GM12874 (cell line): ENCODE results near the gene TSC2.

Experiments used
- CTCF ChIP-seq: IDR thresholded peaks from 2 replicates; pipeline ENCODE4 v1.5.1; 2011; ENCODE audit warnings: low read depth, mild to moderate bottlenecking, control low read depth, low read length, moderate library complexity; ENCODE audit not compliant: insufficient read depth

TSC2 gene

DNA sequence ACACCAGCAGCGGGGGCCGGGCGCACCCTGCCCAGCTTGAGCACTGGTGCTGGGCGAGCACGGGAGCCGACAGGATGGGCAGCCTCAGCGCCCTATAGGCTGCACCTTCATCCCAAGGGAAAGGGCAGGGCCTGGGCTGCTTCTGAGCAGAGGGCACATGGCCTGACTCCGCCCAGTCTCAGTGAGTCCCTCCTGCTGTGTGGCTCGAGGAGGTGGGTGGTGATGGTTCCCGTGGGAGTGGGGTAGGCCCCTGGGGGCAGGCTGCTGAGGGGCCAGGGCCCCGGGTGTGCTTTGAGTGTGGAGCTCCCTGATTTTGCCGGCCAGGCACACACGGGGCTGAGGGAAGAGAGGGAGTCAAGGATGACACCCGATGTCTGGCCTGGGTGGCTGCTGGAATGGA, 37.9 kb downstream of the TSC2 start:
- TF ChIP-seq CTCF: no peak

DNA sequence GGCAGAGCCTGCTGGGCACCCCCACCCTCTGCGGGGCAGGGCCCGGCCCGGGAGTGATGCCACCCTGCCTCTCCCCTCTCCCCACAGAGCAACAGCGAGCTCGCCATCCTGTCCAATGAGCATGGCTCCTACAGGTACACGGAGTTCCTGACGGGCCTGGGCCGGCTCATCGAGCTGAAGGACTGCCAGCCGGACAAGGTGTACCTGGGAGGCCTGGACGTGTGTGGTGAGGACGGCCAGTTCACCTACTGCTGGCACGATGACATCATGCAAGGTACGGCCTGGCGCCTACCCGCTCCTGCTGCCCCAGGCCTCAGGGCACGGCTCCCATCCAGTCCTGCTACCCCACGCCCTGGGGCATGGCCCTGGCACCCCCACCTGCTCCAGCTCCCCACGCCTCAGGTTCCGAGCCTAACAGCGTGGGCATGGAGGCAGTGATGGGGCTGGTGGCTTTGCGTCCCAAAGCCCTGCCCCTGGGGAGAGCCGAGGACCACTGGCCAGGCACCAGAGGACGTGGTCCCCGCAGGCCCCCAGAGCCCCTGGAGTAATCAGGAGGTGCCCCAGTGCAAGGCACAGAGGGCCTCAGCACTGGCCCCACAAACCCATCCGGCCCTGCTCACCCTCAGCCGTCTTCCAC, 38.4 kb downstream of the TSC2 start:
- no peak for TF ChIP-seq CTCF

DNA sequence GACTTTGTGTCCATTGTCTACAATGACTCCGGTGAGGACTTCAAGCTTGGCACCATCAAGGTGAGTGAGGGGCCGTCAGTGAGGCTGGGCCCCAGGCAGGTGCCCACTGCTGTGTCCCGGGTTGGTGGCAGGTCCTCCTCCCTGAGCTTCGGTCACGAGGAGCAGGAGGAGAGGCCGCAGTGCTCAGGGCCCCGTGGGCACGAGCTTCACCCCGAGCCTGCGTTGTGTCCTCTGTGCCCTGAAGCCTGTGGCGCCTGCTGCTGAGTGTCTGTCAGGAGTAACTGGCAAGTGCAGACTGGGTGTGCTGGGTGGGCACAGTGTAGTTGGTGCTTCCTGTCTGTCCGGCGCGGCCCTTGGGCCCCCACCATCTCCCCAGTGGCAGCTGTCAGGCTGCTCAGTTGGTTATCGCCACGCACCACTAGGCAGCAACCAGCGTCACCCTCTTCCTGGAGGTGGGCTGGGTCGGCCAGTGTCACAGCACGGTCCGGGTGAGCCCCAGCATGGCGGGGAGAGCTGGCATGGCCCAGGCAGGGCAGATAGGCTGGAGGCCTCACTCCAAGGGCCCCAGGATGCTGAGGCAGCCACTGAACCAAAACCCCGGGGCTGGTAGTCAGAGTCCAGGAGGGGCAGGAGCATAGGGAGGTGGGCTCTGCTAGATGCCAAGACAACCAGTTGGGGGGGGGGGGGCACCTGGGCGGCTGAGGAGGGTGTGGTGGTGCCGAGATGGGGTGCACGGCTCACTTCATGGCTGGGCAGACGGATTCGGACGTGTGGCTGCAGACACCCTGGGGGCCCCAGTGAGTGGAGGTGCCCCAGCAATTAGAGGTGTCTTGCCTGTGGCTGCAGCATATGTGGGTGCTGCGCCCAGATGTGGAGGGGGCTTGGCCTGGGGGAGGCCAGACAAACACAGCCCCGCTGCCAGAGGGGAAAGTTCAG, 39.3 kb downstream of the TSC2 start:
- TF ChIP-seq CTCF: no peak

- TF ChIP-seq CTCF: no peak
Measured at GRCh38 chr16:2087748-2088631, 40.2 kb downstream of the TSC2 start.

DNA sequence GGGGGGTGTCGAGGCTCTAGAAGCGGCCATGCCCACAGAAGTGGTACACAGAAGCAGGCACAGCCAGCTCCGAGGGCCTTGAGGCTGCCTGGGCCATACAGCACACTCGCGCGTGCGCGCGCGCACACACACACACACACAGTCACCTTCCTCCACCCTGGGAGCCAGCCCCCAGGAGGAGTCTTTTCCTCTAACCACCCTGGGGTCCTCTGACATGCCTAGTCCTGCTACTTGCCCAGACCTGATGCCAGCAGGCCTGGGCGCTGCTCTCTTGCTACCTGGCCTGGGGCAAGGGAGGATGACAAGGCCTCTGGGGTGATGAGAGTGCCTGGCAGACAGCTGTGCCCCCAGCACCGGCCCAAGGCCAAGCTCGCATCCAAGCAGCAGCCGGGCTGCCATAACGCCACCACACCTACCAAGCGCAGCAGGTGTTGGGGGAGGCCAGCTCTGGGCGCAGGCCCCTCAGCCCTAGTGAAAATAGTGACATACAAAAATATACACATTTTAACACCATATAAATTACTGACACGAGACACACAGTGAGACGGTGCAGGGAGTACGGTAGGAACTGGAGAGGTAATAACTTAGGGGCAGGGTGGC, 41.1 kb downstream of the TSC2 start:
- TF ChIP-seq CTCF: no peak

GRCh38 chr16:2089706-2090480, 42.1 kb downstream of the TSC2 start:
- no peak for TF ChIP-seq CTCF
